Measurements from ENCODE around the gene PI4K2A.

The PI4K2A gene

DNA sequence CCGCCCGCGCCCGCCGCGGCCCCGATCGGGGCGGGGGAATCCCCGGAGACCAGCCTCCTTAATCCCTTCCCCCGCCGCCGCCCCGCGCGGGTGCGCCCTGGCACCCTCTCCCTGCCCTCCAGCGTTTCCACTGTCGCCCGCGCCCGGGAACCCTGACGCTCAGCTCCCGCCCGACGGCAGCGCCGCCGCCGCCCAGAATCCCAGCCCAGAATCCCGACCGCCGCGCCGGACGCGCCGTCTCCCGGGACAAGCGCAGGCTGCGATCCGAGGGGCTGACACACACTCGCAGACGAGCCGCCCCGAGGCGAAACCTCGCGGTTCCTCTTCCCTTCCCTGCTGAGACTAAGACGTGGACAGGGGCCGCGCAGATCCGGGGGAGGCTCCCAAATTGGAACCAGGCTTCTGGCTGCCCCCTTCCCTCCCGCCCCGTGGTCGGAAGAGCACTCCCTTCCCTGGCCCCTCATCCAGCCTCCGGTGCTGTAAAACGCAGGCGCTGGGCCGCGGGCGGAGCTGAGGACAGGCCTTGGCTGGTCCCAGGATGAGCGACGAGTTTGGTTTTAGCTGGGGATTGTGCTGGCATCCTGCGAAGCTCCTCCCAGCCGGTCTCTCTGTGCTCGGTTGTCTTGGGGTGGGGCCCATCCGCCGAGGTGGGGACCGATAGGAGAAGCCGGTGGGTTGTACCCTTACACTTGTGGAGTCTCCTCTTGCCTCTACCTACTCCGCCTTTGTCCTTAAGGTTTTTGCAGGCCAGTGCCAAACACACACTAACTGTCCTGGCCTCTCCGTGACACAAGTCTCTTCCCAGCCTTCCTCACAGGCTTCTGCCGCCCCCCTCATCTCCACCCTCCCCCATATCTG is 74.2 kb downstream of the PI4K2A start:
- H3K4me3 ChIP-seq (ENCODE audit: low read length), result peak overlapping the region; percentile 57
- no peak for TF ChIP-seq CTCF (IDR thresholded peaks at IDR 0.05; ENCODE audit: insufficient read depth, low read depth, low read length, missing control alignments)
- peak; percentile 86 for DNase-seq (ENCODE audit: low read depth)

DNA sequence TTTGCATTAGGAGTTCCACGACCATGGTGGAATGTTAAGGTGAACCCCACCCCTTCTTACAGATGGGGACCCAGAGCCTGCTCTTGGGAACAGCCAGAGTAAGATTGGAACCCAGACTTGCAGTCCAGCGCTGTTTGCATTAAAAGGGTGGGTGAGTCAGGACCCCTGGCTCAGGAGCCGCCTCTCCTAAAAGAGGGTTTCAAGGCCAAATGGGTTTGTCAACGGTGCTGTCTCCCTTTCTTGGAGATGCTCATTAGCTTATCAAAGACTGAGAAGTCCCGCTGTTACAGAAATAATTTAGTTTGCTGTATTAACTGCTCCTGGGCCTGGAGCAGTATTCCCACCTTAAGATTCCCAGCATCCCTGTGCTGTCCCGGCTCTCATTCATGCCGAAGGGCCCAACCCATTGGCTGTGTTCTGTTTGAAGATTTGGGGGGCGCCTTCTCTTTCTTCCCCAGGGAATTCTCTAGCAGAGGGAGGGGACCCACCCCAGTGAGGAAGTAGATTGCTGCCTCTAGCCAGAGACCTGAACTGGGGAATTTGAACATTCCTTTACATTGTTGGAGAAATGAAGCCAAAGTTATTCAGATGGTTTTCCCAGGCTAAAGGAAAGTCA is 74.9 kb downstream of the PI4K2A start:
- peak overlapping the region; percentile 57 for H3K4me3 ChIP-seq (ENCODE audit: low read length)
- no peak for DNase-seq (ENCODE audit: low read depth)

DNA sequence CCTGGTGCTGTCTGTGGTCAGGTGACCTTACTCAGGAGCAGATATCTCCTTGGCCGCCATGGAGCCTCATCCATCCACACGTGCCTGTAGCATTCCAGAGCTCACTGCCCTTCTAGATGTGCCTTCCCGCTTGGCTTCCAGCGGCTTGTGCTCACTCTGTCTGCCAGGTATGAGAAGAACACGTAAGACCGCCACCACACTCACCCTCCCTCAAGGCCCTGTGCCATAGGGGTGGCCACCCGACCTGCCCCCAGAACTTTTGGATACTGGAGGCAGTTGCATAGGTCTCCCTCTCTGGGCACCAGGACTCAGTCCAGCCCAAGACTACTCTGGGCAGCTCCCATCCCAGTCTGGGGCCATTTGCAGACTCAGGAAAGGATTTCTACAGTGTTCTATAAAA is 77.2 kb downstream of the PI4K2A start:
- DNase-seq (ENCODE audit: low read depth), result no peak
- TF ChIP-seq CTCF (IDR thresholded peaks at IDR 0.05; ENCODE audit: insufficient read depth, low read depth, low read length, missing control alignments), result no peak
- H3K4me3 ChIP-seq (ENCODE audit: low read length), result no peak overlapping the region

More for the DNA sequence above, 74.9 kb downstream of the PI4K2A start:
- TF ChIP-seq CTCF (IDR thresholded peaks at IDR 0.05; ENCODE audit: insufficient read depth, low read depth, low read length, missing control alignments), result no peak

DNA sequence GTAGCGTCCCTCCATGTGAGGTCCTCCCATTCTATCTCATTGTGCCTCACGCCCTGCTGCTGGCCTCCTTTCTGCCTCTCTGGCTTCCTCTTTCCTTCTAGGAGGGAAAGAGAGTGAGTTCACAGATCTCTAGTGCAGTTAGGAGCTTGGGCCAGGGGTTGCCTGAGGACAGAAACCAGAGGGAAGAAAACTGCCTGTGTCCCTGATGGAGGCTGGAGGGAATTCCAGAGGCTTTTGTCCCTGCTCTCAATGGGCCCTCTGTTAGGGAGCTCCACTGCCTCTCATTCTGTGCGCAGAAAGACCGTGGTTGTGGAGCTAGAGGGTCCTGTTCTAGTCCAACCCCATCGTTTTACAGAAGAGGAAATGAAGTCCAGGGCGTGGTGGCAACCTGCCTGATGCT is 77.7 kb downstream of the PI4K2A start:
- no peak overlapping the region for H3K4me3 ChIP-seq (ENCODE audit: low read length)
- no peak for DNase-seq (ENCODE audit: low read depth)
- no peak for TF ChIP-seq CTCF (IDR thresholded peaks at IDR 0.05; ENCODE audit: insufficient read depth, low read depth, low read length, missing control alignments)

DNA sequence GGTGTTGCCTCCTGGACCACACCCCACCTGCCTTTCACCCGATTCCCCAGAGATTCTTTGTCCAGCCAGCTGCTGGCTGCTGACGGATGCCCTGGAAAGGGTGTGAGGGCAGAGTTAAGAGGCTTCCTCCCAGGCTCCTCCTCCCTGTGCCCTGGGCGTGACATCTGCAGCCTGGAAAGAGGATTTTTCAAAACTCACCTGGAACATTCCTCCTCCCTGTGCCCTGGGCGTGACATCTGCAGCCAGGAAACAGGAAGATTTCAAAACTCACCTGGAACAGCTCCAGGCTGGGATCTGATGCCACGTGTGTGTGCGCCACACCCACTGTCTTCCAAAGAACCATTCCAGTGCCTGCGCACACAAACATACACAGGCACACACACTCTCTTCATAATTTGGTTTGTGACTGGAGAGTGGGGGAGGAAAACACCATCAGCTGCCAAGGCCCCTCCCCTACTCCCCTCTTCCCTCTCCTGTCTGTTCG is 78.2 kb downstream of the PI4K2A start:
- DNase-seq (ENCODE audit: low read depth), result peak; percentile 99
- no peak for TF ChIP-seq CTCF (IDR thresholded peaks at IDR 0.05; ENCODE audit: insufficient read depth, low read depth, low read length, missing control alignments)
- H3K4me3 ChIP-seq (ENCODE audit: low read length), result no peak overlapping the region

GRCh38 chr10:97719602-97720001 is 79.1 kb downstream of the PI4K2A start:
- no peak for DNase-seq (ENCODE audit: low read depth)
- TF ChIP-seq CTCF (IDR thresholded peaks at IDR 0.05; ENCODE audit: insufficient read depth, low read depth, low read length, missing control alignments), result no peak
- H3K4me3 ChIP-seq (ENCODE audit: low read length), result no peak overlapping the region

All from epithelial cell of esophagus (primary cell).